GM19372 (cell line): ENCODE measurements around the gene GSTM3.
"Not testable (repeated sequence)": the region's sequence is repeated elsewhere in the genome, so short reads cannot be mapped to it uniquely, and the experiment has no call there.

ENCODE experiments used
- ATAC-seq: cut with Tn5 transposase; IDR thresholded peaks from one replicate; pipeline ENCODE4 v1.9.1; 2021; ENCODE audit warnings: mild to moderate bottlenecking, low read depth, moderate library complexity; ENCODE audit not compliant: unreplicated experiment

GSTM3 gene

GRCh38 chr1:109732390-109732881 is 8.4 kb downstream of the GSTM3 start:
- ATAC-seq = no peak

- ATAC-seq = no peak
These were observed 10.2 kb downstream of the GSTM3 start for GRCh38 chr1:109730666-109731065.

DNA sequence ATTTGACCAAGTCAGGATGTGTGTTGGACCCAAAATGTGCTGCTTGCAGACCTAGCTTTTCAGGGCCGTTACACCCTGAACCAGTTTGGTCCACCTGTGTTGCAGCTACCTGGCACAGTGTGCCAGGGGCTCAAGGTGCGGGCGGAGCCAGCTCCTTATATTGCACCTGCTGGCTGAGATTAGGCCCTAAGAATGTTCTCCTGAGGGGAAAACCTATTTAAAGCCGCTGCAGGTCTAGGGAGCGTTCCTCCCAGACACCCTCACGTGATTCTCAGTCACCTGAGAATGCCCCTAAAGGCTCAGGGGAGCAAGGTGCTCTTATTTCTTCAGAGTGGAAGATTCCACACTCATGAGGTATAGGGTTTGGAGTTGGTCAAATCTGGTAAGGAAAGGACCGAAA is 12.0 kb downstream of the GSTM3 start:
- ATAC-seq = no peak

DNA sequence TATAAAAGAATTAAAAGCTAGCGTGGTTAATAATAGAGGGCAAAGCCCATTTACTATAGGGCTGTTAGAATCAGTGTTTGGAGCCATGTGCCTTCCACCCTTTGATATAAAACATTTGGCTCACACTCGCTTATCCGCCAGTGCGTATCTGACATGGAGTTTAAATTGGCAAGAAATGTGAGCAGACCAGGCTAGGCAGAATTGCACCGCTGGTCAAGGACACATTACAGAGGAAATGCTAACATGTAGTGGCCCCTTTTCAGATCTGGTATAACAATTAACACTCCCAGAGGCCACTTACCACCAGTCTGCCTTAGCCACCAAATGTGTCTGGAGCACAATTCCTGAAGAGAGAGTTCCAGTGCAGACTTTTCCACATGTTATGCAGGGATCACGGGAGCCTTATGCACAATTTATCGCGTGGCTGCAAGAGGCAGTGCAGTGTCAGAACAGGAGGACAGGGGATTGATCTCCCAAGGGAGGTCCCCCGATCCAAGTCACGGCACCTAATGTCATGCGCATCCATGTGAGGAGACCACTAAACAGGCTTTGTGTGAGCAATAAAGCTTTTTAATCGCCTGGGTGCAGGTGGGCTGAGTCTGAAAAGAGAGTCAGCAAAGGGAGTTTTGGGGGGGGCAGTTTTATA is 14.0 kb downstream of the GSTM3 start:
- no peak for ATAC-seq

DNA sequence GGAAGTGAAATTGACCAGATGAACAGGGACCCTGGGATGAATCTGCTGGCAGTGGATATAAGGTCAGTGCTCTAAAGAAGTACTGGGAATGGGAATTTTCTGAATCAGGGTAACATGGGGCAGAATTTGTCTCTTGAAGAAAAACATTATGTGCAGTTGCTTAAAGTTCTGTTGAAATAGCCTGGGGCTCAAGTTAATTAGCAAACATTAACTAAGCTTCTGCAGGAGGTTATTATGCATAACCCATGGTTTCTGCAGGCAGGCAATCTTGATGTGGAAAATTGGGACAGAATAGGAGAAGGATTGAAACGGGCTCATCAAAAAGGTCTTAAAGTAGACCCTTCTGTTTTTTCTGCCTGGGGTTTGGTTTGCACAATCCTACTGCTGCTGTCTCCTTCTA is 14.8 kb downstream of the GSTM3 start:
- ATAC-seq = no peak

DNA sequence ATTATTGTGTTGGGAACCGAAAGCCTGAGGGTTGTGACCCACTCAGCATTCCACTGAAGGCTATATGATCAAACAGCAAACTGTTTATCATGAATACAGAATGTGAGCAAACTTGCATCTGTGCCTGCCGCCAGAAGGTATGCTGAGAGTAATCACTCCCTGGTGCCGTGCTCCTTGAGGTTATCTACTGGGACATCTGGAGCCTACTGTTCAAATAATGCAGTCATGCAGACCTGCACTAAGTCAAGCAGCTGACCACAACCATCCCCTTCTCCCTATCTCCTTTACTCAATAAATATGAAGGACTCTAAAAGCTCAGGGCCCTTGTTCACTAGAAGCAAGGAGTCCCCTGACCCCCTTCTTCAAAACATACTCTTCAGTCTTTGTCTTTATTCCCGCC is 15.3 kb downstream of the GSTM3 start:
- no peak for ATAC-seq

DNA sequence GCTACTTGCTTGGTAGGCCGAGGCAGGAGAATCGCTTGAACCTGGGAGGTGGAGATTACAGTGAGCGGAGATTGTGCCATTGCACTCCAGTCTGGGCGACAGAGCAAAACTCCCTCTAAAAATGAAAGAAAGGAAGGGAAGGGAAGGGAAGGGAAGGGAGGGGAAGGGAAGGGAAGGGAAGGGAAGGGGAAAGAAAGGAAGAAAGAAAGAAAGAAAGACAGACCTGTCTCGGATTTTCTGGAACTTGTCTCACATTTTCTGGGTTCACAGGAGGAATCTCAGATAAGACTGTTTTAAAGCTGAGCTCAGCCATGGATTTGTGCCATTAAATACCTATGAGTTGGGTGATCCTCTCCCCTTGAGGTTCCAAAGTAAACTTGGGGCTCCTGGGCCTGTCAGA is 15.9 kb downstream of the GSTM3 start:
- ATAC-seq = no peak

DNA sequence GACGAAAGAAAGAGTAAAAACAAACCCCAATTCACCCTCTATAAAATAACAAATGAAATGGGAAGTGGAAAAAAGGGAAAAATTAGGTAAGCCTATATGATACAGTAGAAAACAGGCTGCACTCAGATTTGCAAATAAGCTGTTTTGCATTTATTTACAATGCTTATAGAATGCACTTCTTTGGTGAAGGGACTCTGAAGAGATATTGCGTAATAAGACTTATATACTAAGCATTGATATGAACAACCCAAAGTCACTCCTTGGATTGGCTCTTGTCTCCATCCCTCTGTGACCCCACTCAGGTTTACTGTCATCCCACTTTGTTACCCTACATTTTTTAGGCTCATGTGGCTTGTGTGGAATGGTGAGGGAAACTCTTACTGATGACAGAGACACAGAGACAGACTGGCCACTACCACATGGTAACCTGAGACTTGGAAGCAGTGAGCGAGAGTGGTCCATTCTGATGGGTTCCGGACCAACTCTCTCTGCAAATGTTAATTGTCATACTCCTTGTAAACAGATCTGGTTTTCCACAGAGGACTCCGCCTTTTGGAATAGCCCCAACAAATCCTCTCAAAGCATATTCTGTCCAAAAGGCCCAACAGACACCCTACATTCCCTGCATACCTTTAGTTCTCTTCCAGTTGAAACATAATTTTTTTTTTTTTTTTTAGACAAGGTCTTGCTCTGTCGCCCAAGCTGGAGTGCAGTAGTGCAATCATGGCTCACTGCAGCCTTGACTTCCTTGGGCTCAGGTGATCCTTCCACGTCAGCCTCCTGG is 17.7 kb downstream of the GSTM3 start:
- no peak for ATAC-seq

GRCh38 chr1:109721971-109722370 is 18.9 kb downstream of the GSTM3 start:
- ATAC-seq = no peak

DNA sequence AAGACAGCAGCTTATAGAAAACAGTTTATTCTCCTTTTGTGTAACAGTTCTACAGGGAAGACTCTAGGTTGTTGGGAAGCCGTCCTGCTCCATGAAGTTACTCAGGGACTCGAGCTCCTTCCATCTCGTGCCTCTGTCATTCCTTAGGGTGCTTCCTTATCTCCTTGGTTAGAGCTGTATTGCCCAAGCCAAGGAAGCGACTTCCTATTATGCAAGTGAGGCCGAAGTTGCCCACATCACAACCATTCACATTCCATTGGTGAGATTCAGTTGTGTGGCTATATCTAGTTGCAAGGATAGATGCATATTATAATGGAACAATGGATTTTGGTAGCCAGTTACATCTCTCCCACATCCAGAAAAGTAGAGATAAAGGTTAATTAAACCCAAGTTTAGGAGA is 19.8 kb downstream of the GSTM3 start:
- no peak for ATAC-seq

DNA sequence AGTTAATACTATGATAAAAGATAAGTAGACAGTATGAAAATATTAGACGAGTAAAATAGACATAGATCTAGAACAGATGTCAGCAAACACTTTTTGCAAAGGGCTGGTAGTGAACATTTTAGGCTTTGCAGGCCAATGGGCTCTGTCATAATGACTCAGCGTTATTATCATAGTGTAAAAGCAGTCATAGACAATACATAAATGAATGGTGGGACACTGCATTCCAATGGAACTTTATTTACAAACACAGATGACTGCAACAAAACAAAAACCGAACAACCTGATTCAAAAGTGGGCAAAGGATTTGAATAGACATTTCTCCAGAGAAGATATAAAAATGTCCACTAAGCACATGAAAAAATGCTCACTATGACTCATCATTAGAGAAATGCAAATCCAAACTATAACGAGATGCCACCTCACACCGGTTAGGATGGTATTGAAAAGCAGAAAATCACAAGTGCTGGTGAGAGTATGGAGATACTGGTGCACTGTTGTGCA is 21.5 kb downstream of the GSTM3 start:
- no peak for ATAC-seq

- ATAC-seq = no peak
These were observed 22.3 kb downstream of the GSTM3 start for GRCh38 chr1:109718495-109718894.

DNA sequence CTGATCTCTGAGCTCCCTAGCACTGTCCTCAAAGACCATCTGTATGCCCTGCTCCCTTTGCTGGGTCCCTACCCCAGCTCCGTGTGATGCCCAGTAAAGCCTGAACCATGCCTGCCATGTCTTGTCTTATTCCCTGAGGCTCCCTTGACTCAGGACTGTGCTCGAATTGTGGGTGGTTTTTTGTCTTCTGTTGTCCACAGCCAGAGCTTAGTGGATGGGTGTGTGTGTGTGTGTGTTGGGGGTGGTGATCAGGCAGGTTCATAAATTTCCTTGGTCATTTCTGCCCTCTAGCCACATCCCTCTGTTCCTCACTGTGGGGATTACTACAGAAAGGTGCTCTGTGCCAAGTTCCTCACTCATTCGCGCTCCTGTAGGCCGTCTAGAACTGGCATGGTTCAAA is 23.1 kb downstream of the GSTM3 start:
- ATAC-seq = no peak

GRCh38 chr1:109716570-109717090 is 24.2 kb downstream of the GSTM3 start:
- ATAC-seq = no peak

GRCh38 chr1:109716121-109716520 is 24.7 kb downstream of the GSTM3 start:
- no peak for ATAC-seq

DNA sequence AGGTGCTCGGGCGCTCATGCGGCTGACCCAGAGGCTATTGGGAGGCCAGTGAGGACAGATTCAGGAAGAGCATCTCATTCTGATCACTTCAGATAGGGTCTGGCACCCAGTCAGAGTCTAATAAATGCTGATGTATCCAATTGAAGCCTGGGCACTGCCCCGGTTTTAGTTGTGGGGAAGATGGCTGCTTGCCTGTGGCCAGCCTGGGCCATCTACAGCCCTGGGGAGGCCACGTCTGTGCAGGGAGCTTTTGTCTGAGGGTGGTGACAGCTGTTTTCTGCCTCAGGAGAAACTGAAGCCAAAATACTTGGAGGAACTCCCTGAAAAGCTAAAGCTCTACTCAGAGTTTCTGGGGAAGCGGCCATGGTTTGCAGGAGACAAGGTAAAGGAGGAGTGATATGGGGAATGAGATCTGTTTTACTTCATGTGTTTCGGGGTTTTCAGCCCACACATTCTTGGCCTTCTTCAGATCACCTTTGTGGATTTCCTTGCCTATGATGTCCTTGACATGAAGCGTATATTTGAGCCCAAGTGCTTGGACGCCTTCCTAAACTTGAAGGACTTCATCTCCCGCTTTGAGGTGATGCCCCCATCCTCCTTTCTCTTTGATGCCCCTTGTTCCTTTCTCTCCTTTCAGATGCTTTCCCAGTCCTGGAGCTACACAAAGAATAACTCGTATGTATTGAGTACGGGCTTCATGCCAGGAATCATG is 26.0 kb downstream of the GSTM3 start:
- no peak for ATAC-seq

DNA sequence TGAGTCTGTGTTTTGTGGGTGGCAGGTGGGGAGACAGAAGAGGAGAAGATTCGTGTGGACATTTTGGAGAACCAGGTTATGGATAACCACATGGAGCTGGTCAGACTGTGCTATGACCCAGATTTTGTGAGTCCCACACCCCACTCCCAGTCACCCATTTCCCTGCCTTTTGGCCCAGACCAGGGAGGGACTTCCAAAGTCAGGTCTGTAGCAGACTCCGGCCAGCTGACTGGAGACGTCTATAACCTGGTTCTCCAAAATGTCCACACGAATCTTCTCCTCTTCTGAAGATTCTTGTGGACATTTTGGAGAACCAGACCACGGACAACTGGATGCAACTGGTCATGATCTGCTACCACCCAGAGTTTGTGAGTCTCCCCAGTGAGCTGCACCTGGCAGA is 27.2 kb downstream of the GSTM3 start:
- ATAC-seq = no peak

DNA sequence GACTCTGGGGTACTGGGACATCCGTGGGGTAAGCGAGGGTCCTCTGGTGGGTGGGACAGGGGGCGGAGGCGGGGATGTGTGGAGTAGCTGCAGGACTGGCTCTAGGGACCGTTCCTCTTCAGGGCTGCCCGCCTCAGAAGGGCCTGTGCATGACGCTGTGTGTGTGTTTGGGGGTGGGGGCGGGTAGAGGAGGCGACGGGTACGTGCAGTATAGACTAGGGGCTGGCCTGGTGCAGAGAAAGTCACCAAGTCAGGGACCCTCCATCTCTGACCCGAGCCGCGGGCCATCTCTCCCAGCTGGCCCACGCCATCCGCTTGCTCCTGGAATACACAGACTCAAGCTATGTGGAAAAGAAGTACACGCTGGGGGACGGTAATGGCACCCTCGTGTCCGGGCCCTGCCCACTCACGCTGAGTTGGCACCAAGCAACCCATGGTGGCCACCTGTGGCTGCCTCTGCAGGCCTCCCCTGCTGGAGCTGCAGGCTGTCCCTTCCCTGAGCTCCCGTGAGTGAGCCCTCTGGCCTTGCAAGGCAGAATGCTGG is 28.4 kb downstream of the GSTM3 start:
- ATAC-seq = no peak

GRCh38 chr1:109711593-109712320 is 29.1 kb downstream of the GSTM3 start, which contains the start of gene GSTM5:
Gene GSTM5, plus strand, starts transcription at chr1:109712251. Its CDS starts 62 bp downstream, at chr1:109712313.
- ATAC-seq = not testable (repeated sequence)

DNA sequence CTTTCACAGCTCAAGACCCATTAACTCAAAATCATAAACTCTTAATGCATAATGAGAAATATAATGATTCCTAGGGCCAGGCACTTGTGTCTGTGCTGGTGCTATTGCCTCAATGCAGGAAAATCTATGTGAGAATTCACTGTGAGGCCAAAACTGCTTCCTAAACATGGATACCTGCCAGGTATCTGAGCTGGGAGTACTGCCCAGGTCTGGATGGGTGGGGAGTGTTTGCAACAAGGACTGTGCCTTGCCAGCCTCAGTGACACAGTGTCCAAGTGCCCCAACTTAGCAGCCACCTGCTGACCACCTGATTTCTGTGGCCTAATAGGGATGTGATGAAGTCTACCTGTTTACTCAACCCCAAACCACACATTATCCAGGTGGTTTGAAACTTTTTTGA is 31.0 kb downstream of the GSTM3 start:
- not testable (repeated sequence) for ATAC-seq
